GM18511 (cell line): ENCODE results near the gene MYL5.
A peak's percentile ranks its signal among the peaks of the same experiment; 100 is the strongest.
"Not testable (repeated sequence)": the region's sequence is repeated elsewhere in the genome, so short reads cannot be mapped to it uniquely, and the experiment has no call there.

ENCODE experiments used
- ATAC-seq: cut with Tn5 transposase; IDR thresholded peaks from one replicate; pipeline ENCODE4 v1.9.1; 2021; ENCODE audit warnings: mild to moderate bottlenecking, moderate library complexity; ENCODE audit not compliant: unreplicated experiment

The MYL5 gene

DNA sequence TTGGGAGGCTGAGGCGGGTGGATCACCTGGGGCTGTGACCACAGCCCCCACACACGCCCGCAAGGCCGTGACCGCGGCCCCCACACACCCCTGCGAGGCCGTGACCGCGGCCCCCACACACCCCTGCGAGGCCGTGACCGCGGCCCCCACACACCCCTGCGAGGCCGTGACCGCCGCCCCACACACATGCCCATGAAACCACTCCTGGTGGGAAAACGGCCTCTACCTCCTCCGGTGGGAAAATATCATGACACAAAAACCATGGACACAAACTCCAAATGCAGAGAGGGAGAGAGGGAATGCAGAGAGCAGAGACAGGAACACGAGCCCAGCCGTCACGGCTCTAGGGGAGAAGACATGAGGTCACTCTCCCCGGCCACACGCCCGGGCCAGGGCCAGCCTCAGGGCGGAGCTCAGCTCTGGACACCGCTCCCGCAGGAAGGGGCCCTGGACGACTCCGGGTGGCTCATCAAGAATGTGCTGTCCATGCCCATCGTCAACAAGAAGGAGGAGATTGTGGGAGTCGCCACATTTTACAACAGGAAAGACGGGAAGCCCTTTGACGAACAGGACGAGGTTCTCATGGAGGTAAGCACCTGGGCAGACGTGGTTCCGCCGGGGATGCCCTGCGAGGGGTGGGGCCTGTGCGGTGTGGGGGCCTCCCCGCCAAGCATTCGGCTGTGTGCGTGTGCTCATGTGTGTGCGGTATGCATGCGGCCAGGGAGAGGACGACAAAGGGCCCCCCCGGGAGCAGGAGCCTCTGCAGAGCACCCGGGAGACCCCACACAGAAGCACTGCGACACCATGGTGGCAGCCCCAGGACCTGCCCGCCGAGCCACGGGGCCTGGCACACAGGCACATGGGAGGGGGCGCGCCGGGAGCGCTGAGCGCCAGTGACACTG lies 17.7 kb upstream of the MYL5 start:
- no peak for ATAC-seq

DNA sequence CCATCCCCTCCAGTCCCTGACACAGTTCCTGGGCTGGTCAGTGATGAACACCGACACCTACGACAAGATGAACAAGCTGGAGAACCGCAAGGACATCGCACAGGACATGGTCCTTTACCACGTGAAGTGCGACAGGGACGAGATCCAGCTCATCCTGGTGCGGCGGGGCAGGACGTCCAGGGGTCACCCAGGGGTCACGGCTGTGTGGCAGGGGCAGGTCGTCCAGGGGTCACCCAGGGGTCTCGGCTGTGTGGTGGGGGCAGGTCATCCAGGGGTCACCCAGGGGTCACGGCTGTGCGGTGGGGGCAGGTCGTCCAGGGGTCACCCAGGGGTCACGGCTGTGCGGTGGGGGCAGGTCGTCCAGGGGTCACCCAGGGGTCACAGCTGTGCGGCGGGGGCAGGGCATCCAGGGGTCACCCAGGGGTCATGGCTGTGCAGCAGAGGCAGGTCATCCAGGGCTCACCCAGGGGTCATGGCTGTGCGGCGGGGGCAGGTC lies 17.0 kb upstream of the MYL5 start:
- no peak for ATAC-seq

DNA sequence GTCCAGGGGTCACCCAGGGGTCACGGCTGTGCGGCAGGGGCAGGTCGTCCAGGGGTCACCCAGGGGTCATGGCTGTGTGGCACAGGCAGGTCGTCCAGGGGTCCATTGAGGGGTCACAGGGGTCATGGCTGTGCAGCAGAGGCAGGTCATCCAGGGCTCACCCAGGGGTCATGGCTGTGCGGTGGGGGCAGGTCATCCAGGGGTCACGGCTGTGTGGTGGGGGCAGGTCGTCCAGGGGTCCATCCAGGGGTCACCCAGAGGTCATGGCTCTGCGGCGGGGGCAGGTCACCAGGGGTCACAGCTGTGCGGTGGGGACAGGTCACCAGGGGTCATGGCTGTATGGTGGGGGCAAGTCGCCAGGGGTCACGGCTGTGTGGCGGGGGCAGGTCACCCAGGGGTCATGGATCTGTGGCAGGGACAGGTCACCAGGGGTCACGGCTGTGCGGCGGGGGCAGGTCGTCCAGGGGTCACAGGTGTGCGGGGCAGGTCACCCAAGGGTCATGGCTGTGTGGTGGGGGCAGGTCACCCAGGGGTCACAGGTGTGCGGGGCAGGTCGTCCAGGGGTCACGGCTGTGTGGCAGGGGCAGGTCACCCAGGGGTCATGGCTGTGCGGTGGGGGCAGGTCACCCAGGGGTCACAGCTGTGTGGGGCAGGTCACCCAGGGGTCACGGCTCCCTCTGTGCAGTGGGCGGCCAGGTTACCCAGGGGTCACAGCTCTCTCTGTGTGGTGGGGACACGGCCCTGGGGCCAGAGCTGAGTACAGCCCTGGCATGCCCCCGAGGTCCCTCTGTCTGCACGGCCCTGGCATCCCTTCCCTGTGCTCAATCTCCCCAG lies 16.3 kb upstream of the MYL5 start:
- ATAC-seq: no peak

DNA sequence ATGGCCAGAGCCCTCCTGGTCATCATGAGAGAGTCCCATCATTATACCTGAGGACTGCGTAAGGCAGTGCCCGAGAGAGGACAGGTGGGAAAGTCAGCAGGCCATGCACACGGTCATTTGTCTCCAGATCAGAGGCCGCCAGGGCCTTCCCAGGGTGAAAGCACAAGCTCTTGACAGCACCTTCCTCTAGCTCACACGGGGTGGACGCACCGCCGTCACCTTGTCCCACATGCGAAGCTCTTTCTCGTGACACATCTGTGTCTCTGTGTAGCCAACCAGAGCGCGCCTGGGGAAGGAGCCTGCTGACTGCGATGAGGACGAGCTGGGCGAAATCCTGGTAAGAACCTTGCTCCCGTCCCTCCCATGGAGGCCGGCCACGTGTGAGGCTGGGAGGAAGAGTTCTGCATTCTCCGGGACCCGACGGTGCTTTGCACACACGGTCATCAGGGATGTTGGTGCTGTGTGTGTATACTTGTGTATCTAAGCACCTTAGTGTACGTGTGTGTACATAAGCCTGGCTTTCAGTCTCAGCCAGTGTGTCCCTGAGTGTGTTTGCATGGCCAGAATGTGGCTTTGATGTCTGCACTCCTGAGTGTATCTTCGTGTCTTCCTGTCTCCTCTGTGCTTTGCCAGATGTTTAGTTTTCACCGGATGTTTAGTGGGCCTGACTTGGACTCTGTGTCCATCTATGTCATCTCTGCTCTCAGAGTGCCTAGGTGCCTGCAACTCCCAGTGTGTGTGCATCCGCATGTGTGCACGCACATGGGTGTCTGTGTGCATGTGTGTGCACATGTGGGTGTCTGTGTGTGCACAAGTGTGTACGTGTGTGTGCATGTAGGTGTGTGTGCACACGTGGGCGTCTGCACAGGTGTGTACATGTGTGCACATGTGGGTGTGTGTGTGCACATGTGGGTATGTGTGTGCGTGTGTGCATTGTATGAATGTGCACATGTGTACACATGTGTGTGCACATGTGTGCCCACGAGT lies 15.4 kb upstream of the MYL5 start:
- no peak for ATAC-seq

DNA sequence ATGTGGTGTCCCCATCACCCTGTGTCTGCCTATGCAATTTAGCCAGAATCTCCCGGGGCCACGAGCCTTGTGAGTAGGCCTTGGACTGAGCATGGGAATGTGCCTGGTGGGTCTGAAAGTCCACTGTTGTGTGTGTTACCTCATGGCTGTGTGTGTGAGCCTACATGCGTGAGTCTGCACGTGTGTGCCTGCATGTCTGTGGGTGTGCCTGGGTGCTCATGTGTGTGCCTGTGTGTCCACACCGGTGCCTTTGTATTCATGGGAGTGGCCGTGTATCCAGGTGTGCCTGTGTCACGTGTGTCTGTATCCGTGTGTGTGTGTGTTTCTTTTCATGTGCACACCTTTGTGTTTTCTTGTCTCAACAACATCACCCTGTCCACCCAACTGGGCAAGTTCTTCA lies 14.5 kb upstream of the MYL5 start:
- no peak for ATAC-seq

DNA sequence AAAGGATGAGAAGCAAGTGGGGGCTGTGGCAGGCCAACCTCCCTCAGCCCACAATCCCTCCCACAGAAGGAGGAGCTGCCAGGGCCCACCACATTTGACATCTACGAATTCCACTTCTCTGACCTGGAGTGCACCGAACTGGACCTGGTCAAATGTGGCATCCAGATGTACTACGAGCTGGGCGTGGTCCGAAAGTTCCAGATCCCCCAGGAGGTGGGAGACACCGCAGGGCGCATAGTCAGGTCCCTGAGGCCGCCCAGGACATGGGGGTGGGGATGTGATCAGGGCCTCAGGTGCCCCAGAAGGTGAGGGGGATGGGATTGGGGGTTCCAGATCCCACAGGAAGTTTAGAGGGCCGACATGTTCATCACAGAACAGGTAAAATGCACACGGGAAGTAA lies 13.9 kb upstream of the MYL5 start:
- ATAC-seq: no peak

DNA sequence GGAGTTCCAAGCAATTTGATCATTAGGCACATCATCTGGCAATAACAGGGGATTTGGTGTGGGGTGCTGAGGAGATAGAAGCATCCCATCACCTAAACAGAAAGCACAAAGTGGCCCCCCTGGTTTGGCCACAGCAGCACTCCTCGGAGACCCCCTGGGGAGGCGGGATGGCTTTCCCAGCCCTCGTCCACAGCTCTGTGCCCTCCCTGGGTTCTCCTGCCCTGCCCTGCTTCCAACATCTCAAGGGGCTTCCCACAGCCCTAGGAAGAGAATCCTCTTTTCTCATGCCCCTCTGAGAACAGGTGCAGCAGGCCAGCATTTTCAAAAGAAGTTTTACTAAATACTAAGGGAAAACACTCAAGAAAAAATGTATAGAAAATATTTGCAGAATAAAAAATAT lies 13.1 kb upstream of the MYL5 start:
- no peak for ATAC-seq

DNA sequence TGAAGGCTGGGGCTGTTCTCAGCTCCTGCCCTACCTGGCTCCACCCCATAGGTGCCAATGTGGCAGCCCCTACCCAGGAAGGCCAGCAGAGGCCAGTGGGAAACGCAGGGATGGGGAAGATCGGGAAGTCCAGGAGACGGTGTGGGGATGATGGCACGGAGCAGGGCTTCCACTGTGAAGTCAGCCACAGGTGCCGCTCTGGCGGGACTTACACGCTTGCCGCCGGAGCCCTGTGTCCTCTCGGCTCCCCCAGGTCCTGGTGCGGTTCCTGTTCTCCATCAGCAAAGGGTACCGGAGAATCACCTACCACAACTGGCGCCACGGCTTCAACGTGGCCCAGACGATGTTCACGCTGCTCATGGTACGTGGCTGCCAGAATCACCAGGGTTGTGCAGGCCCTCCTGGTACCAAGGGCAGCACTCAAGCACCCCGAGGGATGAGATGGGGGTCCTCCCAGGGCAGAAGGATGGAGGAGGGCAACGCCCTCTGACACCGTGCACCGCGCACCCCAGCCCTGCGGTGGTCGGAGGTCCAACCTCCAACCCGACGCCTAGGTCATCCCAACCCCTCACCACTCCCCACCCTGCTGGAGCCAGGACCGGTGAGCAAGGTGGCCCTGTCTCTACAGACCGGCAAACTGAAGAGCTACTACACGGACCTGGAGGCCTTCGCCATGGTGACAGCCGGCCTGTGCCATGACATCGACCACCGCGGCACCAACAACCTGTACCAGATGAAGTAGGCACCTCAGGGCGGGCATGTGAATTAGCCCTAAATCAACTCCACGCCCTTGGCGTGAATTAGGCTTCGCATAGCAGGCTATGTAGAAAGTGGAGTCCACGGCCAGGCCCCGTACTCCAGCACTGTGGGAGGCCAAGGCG lies 12.2 kb upstream of the MYL5 start:
- ATAC-seq: no peak

DNA sequence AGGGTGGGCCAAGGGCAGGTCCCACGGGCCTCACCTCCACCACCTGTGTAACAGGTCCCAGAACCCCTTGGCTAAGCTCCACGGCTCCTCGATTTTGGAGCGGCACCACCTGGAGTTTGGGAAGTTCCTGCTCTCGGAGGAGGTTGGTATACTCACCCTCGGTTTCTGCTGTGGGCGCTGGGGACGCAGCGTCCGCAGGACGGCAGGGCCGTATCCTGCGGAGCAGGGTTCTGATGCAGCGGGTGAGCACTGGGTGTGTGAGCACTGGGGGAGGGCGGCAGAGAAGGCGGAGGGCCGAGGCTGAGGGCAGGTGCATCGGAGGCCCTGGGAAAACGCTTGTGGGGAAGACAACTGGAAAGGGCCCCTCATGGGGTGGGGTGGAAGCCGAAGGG lies 11.3 kb upstream of the MYL5 start:
- ATAC-seq: peak; percentile 18

DNA sequence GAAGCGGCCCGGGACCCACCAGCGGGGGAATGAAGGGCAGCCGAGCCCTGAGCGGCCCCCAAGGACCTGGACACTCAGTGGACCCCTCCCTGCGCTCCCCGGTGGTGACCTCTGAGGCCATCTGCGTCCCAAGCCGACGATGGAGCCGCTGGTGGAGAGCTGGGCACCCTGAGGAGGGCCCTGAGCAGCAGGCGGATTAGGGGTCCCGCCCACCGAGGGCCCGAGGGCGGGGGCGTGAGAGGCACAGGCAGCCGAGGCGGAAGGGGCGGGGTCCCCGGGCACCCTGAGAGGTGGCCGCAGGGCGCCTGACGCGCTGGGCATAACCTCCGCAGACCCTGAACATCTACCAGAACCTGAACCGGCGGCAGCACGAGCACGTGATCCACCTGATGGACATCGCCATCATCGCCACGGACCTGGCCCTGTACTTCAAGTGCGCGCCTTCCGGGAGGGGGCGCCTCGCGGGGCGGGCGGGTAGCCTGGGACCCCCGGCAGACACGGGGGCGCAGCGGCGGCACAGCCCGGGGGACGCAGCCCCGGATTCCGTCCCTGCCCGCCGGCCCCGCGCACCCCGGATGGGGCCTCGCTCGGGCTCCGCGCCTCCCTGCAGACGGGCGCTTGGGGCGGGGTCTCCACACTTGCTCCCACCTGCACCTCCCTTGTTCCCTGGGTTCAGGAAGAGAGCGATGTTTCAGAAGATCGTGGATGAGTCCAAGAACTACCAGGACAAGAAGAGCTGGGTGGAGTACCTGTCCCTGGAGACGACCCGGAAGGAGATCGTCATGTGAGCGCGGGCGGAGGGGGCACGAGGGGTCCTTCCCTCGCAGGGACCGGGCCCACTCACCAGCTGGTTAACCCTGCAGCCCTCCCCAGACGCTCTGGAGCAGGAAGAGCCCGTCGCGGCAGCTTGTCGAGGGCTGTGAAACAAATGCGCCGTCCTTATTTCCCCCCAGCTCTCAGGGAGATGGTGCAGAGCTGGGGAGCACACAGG lies 10.6 kb upstream of the MYL5 start:
- peak; percentile 82 for ATAC-seq

DNA sequence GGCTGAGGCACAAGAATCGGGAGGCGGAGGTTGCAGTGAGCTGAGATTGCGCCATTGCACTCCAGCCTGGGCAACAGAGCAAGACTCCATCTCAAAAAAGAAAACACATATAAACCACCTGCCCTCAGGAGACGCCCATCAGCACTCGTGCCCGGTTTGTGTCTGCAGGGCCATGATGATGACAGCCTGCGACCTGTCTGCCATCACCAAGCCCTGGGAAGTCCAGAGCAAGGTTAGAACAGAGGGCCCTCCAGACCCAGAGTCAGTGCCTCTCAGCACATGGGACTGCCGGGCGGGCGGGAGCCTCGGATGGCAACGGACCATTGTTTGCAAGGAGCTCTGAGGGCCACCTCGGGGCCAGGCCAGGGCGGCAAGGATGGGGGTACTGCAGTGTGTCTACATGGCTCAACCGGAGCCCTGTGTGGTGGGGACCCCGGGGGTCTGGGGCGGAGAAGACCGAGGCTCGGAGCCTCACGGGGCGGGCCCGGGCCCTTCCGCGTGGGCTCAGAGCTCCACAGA lies 9.6 kb upstream of the MYL5 start:
- no peak for ATAC-seq

DNA sequence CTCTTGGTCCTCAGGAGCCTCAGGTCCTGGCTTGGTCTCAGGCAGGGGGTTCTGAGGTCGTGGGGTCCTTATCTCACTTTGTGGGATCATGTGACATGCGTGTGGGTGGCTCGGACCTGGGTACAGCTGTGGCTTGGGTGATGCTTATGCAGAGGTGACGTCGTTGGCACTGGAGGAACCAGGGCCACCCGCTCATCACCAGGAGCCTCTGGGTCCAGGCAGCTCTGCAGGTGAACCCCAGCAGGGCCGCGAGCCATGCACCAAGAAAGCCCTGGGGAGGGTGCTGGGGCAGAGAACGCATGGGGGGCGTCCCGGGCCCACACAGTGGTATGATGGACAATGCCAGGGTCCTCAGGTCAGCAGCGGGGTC lies 9.0 kb upstream of the MYL5 start:
- no peak for ATAC-seq

DNA sequence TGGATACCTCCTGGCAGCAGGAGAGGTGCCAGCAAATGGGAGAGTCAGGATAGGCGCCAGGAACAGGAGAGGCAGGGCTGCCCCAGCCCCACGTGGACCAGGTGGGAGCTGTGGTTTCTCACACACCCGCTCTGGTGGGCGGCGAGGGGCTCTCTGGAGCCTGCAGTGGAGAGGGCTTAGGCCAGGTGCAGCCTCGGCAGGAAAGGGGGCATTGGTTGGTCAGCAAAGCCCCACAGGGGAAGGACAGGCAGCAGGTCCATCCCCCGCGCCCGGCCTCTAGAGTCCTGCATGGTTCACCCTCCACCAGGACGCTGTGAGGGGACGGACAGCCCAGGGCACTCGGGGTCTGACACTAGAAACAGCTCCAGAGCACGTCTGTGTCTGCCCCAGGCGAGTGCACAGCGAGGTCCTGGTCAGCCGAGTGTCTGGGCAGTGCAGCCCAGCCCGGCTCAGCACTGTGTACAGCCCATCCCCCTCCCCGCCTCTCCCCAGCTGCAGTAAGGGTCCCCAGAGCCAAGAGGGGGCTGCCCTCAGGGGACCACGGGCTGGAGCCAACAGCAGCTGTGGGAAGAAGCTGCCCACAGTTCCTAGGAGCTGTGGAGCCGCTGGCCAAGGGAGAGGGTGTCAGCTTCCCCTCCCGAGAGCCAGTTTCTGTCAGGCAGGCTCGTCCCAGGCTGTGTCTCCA lies 8.4 kb upstream of the MYL5 start:
- no peak for ATAC-seq

DNA sequence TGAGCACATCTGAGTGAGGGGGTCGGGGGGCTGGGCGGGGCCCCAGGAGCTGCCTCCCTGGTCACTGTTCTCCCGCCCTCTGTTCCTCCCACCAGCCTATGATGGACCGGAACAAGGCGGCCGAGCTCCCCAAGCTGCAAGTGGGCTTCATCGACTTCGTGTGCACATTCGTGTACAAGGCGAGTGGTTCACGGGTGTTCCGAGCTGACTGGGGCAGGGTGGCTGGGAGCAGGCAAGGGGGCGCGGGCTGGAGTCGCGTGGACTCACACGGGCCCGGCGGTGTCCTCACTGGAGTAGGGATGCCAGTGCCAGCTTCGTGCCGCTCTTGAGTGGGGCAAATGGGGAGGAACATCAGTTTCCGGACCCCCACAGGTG lies 7.9 kb upstream of the MYL5 start:
- ATAC-seq: no peak

DNA sequence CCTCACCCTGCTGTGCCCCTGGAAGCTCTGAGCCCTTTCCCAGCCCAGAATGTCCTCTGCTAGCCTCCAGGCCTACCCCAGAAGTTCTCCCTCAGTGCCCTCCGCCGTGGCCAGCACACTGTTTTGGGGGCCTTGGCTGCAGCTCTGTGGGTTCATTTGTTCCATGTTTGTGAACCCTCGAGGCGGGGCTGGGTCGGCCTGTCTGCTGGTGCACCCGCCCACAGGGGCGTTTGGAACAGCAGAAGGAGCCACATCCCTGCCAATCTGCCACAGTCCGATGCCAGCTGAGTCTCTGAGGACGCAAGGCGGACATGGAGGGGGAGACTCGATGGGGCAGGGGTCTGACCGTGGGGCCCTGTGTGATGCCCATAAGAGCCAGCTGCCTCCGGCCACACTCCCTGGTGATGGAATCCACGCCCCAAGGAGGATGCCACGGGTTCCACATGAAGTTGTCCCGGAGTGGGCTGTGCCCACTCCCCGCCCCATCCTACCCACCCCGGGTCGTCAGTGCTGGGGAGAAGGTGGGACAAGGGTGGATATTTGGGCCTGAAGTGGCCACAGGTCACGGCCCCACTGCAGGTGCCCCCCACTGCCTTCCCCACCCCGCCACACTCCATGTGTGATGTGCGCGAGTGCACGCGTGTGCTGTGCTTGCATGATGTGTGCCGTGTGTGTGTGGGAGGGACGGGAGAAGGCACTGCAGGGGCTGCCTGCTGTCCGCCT lies 7.4 kb upstream of the MYL5 start:
- ATAC-seq: no peak

DNA sequence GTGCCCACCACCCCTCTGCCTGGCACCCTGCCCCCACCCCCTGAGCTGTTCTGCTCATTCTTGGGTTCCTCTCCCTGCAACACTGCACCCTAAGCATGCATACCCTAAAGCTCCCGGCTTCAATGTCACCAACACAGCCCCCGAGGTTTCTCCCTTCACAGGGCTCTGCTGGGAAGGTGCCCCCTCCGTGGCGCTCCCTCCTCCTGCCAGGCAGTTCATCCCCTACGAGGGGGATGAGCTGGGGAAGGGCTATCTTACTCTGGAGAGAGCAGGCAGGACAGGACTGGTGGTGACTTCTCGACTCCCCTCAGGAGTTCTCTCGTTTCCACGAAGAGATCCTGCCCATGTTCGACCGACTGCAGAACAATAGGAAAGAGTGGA lies 6.8 kb upstream of the MYL5 start:
- no peak for ATAC-seq

DNA sequence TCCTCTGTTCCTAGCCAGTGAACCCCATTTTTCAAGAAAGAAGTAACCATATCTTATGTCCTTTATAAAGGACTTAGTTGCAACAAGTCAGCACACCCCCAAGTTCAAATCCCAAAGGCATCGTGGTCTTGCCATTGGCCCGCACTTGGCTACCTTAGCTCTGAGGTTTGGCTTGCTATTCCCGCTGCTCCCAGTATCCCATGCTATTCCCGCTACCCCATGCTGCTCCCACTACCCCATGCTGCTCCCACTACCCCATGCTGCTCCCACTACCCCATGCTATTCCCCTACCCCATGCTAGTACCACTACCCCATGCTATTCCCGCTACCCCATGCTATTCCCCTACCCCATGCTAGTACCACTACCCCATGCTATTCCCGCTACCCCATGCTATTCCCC lies 6.1 kb upstream of the MYL5 start:
- not testable (repeated sequence) for ATAC-seq
